Measurements from ENCODE around the gene FCMR. TPM values are rescaled to one million over a fixed set of nuclear protein-coding genes. Genes with fewer than 3 reads are reported as not detected.
A peak's percentile ranks its signal among the peaks of the same experiment; 100 is the strongest.

The FCMR gene
- total and polyA plus RNA-seq, 2 experiments from 2014 or later = 1.2 to 2.3 TPM

GRCh38 chr1:206900149-206900548 lies 21.6 kb downstream of the FCMR start:
- H3K4me3 ChIP-seq = no peak overlapping the region
- in situ Hi-C loops (cut with MboI) = no loop called here

GRCh38 chr1:206899717-206900116 lies 22.0 kb downstream of the FCMR start:
- H3K4me2 ChIP-seq (ENCODE audit: unreplicated experiment) = no peak overlapping the region
- H3K9me2 ChIP-seq (ENCODE audit: insufficient read depth) = no peaks in the 10 kb centered on the region
- H3K27ac ChIP-seq = no peak overlapping the region
- H3K4me1 ChIP-seq (ENCODE audit: insufficient read depth) = peaks cover 50% of the 10 kb centered on the region
- no peak for DNase-seq
- H3K4me3 ChIP-seq = no peak overlapping the region
- H3K27me3 ChIP-seq (replicated peaks; ENCODE audit: insufficient read depth) = no peaks in the 10 kb centered on the region
- no peaks in the 10 kb centered on the region for H3K9me3 ChIP-seq (ENCODE audit: low read depth)
- no peaks in the 10 kb centered on the region for H3K36me3 ChIP-seq (ENCODE audit: low read depth)
- no peaks in the 10 kb centered on the region for H4K20me1 ChIP-seq (ENCODE audit: insufficient read depth)
- in situ Hi-C loops (cut with MboI) = no loop called here
- no peak for TF ChIP-seq EZH2 (IDR thresholded peaks at IDR 0.05; ENCODE audit: insufficient read depth, poor library complexity, severe bottlenecking)
- WGBS, 2 experiments (ENCODE audit: low coverage in 1 of 2, low lambda C conversion rate in 2 of 2, missing lambda C conversion rate in 2 of 2) = 99 to 100% methylated on average over 5 of the region's 5 CpGs
- H3F3A ChIP-seq (ENCODE audit: insufficient read depth) = peaks cover 18% of the 10 kb centered on the region
- no peak overlapping the region for H2AFZ ChIP-seq
- no peak overlapping the region for H3K9ac ChIP-seq
- no peaks in the 10 kb centered on the region for H3K79me2 ChIP-seq (ENCODE audit: insufficient read depth)

More at GRCh38 chr1:206900149-206900548, 21.6 kb downstream of the FCMR start:
- H3K9me2 ChIP-seq (ENCODE audit: insufficient read depth) = no peaks in the 10 kb centered on the region
- no peaks in the 10 kb centered on the region for H3K9me3 ChIP-seq (ENCODE audit: low read depth)
- H4K20me1 ChIP-seq (ENCODE audit: insufficient read depth) = no peaks in the 10 kb centered on the region
- no peak overlapping the region for H3K9ac ChIP-seq
- H3K4me1 ChIP-seq (ENCODE audit: insufficient read depth) = peaks cover 55% of the 10 kb centered on the region
- H3K36me3 ChIP-seq (ENCODE audit: low read depth) = no peaks in the 10 kb centered on the region
- no peaks in the 10 kb centered on the region for H3K27me3 ChIP-seq (replicated peaks; ENCODE audit: insufficient read depth)
- no peak overlapping the region for H2AFZ ChIP-seq
- DNase-seq = no peak
- H3K79me2 ChIP-seq (ENCODE audit: insufficient read depth) = no peaks in the 10 kb centered on the region
- TF ChIP-seq EZH2 (IDR thresholded peaks at IDR 0.05; ENCODE audit: insufficient read depth, poor library complexity, severe bottlenecking) = no peak
- no peak for TF ChIP-seq EZH2phosphoT487 (IDR thresholded peaks at IDR 0.05; ENCODE audit: insufficient read depth, low read depth)
- H3F3A ChIP-seq (ENCODE audit: insufficient read depth) = peaks cover 23% of the 10 kb centered on the region
- H3K27ac ChIP-seq = no peak overlapping the region
- 96 to 98% methylated on average over 7 of the region's 7 CpGs for WGBS, 2 experiments (ENCODE audit: low coverage in 1 of 2, low lambda C conversion rate in 2 of 2, missing lambda C conversion rate in 2 of 2)
- no peak overlapping the region for H3K4me2 ChIP-seq (ENCODE audit: unreplicated experiment)

GRCh38 chr1:206898915-206899431 lies 22.8 kb downstream of the FCMR start:
- Histone ChIP-seq H2AFZ (peak overlapping the region; percentile 56; the same call in 1 of the 2 replicates), H4K20me1 (ENCODE audit: insufficient read depth) (no peaks in the 10 kb centered on the region), H3K4me2 (ENCODE audit: unreplicated experiment) (peak overlapping the region; percentile 72), H3K9me2 (ENCODE audit: insufficient read depth) (no peaks in the 10 kb centered on the region), H3K79me2 (ENCODE audit: insufficient read depth) (no peaks in the 10 kb centered on the region), H3K4me3 (no peak overlapping the region), H3K9ac (peak overlapping the region; percentile 60), H3F3A (ENCODE audit: insufficient read depth) (peaks cover 12% of the 10 kb centered on the region; the same call in 1 of the 2 replicates), H3K4me1 (ENCODE audit: insufficient read depth) (peaks cover 46% of the 10 kb centered on the region), H3K36me3 (ENCODE audit: low read depth) (no peaks in the 10 kb centered on the region), H3K9me3 (ENCODE audit: low read depth) (no peaks in the 10 kb centered on the region), H3K27me3 (replicated peaks; ENCODE audit: insufficient read depth) (no peaks in the 10 kb centered on the region), H3K27ac (peak overlapping the region; percentile 73)
- no peak for TF ChIP-seq EZH2phosphoT487 (IDR thresholded peaks at IDR 0.05; ENCODE audit: insufficient read depth, low read depth)
- no peak for TF ChIP-seq EZH2 (IDR thresholded peaks at IDR 0.05; ENCODE audit: insufficient read depth, poor library complexity, severe bottlenecking)
- WGBS, 2 experiments (ENCODE audit: low coverage in 1 of 2, low lambda C conversion rate in 2 of 2, missing lambda C conversion rate in 2 of 2) = 83 to 86% methylated on average over 13 of the region's 13 CpGs
- DNase-seq = no peak
- in situ Hi-C loops (cut with MboI) = no loop called here

- H2AFZ ChIP-seq = peak overlapping the region; percentile 56
- 55 to 59% methylated on average over 11 of the region's 11 CpGs for WGBS, 2 experiments (ENCODE audit: low coverage in 1 of 2, low lambda C conversion rate in 2 of 2, missing lambda C conversion rate in 2 of 2)
- peak; percentile 89 for DNase-seq
- peaks cover 15% of the 10 kb centered on the region; the same call in 1 of the 2 replicates for H3F3A ChIP-seq (ENCODE audit: insufficient read depth)
- no peaks in the 10 kb centered on the region for H3K27me3 ChIP-seq (replicated peaks; ENCODE audit: insufficient read depth)
- H3K27ac ChIP-seq = peak overlapping the region; percentile 73
- no peaks in the 10 kb centered on the region for H3K9me2 ChIP-seq (ENCODE audit: insufficient read depth)
- no peaks in the 10 kb centered on the region for H3K36me3 ChIP-seq (ENCODE audit: low read depth)
- no peaks in the 10 kb centered on the region for H3K79me2 ChIP-seq (ENCODE audit: insufficient read depth)
- no peak overlapping the region for H3K4me3 ChIP-seq
- peak overlapping the region; percentile 72 for H3K4me2 ChIP-seq (ENCODE audit: unreplicated experiment)
- no peaks in the 10 kb centered on the region for H4K20me1 ChIP-seq (ENCODE audit: insufficient read depth)
- TF ChIP-seq EZH2phosphoT487 (IDR thresholded peaks at IDR 0.05; ENCODE audit: insufficient read depth, low read depth) (no peak), EZH2 (IDR thresholded peaks at IDR 0.05; ENCODE audit: insufficient read depth, poor library complexity, severe bottlenecking) (no peak)
- in situ Hi-C loops (cut with MboI) = no loop called here
- peaks cover 40% of the 10 kb centered on the region for H3K4me1 ChIP-seq (ENCODE audit: insufficient read depth)
- H3K9me3 ChIP-seq (ENCODE audit: low read depth) = no peaks in the 10 kb centered on the region
- H3K9ac ChIP-seq = peak overlapping the region; percentile 60
Observed at GRCh38 chr1:206898089-206898914, 23.4 kb downstream of the FCMR start.
